ENCODE measurements around the gene TRIP4.
A peak's percentile ranks its signal among the peaks of the same experiment; 100 is the strongest.
"Not testable (repeated sequence)": the region's sequence is repeated elsewhere in the genome, so short reads cannot be mapped to it uniquely, and the experiment has no call there.

Gene TRIP4

GRCh38 chr15:64371383-64371782, 16.3 kb upstream of the TRIP4 start:
- not testable (repeated sequence) for H2BK120ac ChIP-seq (ENCODE audit: low read depth, low read length); H2BK12ac ChIP-seq (ENCODE audit: low read length in 2 of 2); H4K8ac ChIP-seq (ENCODE audit: low read length); H3K23ac ChIP-seq (ENCODE audit: low read length in 2 of 2); H3K4me3 ChIP-seq (ENCODE audit: insufficient read depth in 1 of 2, low read depth in 1 of 2, low read length in 2 of 2); H3K18ac ChIP-seq (ENCODE audit: low read depth in 1 of 2, low read length in 2 of 2); H3K27me3 ChIP-seq (ENCODE audit: control insufficient read depth in 1 of 2, insufficient read depth in 1 of 2, low read length in 2 of 2); H3K79me1 ChIP-seq (replicated peaks; ENCODE audit: low read length, poor library complexity, severe bottlenecking); H3K36me3 ChIP-seq (ENCODE audit: control insufficient read depth in 1 of 2, insufficient read depth in 2 of 2, low read depth in 1 of 2, low read length in 2 of 2); H2AFZ ChIP-seq (ENCODE audit: low read depth, low read length); H2BK5ac ChIP-seq (ENCODE audit: low read depth, low read length, poor library complexity, severe bottlenecking); H4K91ac ChIP-seq (ENCODE audit: low read length); H3K9ac ChIP-seq (ENCODE audit: low read length); H3K9me3 ChIP-seq (ENCODE audit: control insufficient read depth, low read length); DNase-seq; H2BK15ac ChIP-seq (ENCODE audit: low read depth, poor library complexity, severe bottlenecking); H2AK5ac ChIP-seq (ENCODE audit: low read length, severe bottlenecking); H3K14ac ChIP-seq (ENCODE audit: low read length in 2 of 2); H3K27ac ChIP-seq (ENCODE audit: low read length, poor library complexity, severe bottlenecking); H3K4ac ChIP-seq (ENCODE audit: low read depth in 1 of 2, low read length in 2 of 2); H3K4me1 ChIP-seq (ENCODE audit: control insufficient read depth, insufficient read depth, low read depth, low read length); H3K4me2 ChIP-seq (ENCODE audit: low read length, poor library complexity, severe bottlenecking)
- WGBS: 98% methylated on average over 8 of the region's 8 CpGs

GRCh38 chr15:64373360-64373759, 14.3 kb upstream of the TRIP4 start:
- no peak overlapping the region for H2BK120ac ChIP-seq (ENCODE audit: low read depth, low read length)
- H3K9ac ChIP-seq (ENCODE audit: low read length): no peak overlapping the region
- no peak overlapping the region for H2BK15ac ChIP-seq (ENCODE audit: low read depth, poor library complexity, severe bottlenecking)
- H3K27ac ChIP-seq (ENCODE audit: low read length, poor library complexity, severe bottlenecking): no peak overlapping the region
- no peak overlapping the region for H2AK5ac ChIP-seq (ENCODE audit: low read length, severe bottlenecking)
- 98% methylated on average over 7 of the region's 8 CpGs for WGBS
- no peaks in the 10 kb centered on the region for H3K9me3 ChIP-seq (ENCODE audit: control insufficient read depth, low read length)
- H3K23ac ChIP-seq (ENCODE audit: low read length in 2 of 2): no peak overlapping the region
- no peak overlapping the region for H3K4ac ChIP-seq (ENCODE audit: low read depth in 1 of 2, low read length in 2 of 2)
- no peak for DNase-seq
- no peak overlapping the region for H3K4me3 ChIP-seq (ENCODE audit: insufficient read depth in 1 of 2, low read depth in 1 of 2, low read length in 2 of 2)
- peaks cover 7% of the 10 kb centered on the region for H3K79me1 ChIP-seq (replicated peaks; ENCODE audit: low read length, poor library complexity, severe bottlenecking)
- no peaks in the 10 kb centered on the region for H3K27me3 ChIP-seq (ENCODE audit: control insufficient read depth in 1 of 2, insufficient read depth in 1 of 2, low read length in 2 of 2)
- H3K14ac ChIP-seq (ENCODE audit: low read length in 2 of 2): no peak overlapping the region
- H3K36me3 ChIP-seq (ENCODE audit: control insufficient read depth in 1 of 2, insufficient read depth in 2 of 2, low read depth in 1 of 2, low read length in 2 of 2): no peaks in the 10 kb centered on the region
- no peak overlapping the region for H4K8ac ChIP-seq (ENCODE audit: low read length)
- no peak overlapping the region for H4K91ac ChIP-seq (ENCODE audit: low read length)
- no peak overlapping the region for H3K18ac ChIP-seq (ENCODE audit: low read depth in 1 of 2, low read length in 2 of 2)
- no peak overlapping the region for H3K4me2 ChIP-seq (ENCODE audit: low read length, poor library complexity, severe bottlenecking)
- H2BK5ac ChIP-seq (ENCODE audit: low read depth, low read length, poor library complexity, severe bottlenecking): no peak overlapping the region
- no peak overlapping the region for H2BK12ac ChIP-seq (ENCODE audit: low read length in 2 of 2)
- no peak overlapping the region for H2AFZ ChIP-seq (ENCODE audit: low read depth, low read length)
- H3K4me1 ChIP-seq (ENCODE audit: control insufficient read depth, insufficient read depth, low read depth, low read length): peaks cover 1% of the 10 kb centered on the region

GRCh38 chr15:64379216-64379960, 8.2 kb upstream of the TRIP4 start:
- 67% methylated on average over 7 of the region's 9 CpGs for WGBS
- Histone ChIP-seq H2AFZ (ENCODE audit: low read depth, low read length) (no peak overlapping the region), H2AK5ac (ENCODE audit: low read length, severe bottlenecking) (no peak overlapping the region), H3K79me1 (replicated peaks; ENCODE audit: low read length, poor library complexity, severe bottlenecking) (peaks cover 6% of the 10 kb centered on the region), H3K9me3 (ENCODE audit: control insufficient read depth, low read length) (no peaks in the 10 kb centered on the region), H3K36me3 (ENCODE audit: control insufficient read depth in 1 of 2, insufficient read depth in 2 of 2, low read depth in 1 of 2, low read length in 2 of 2) (no peaks in the 10 kb centered on the region), H2BK5ac (ENCODE audit: low read depth, low read length, poor library complexity, severe bottlenecking) (no peak overlapping the region), H3K4me3 (ENCODE audit: insufficient read depth in 1 of 2, low read depth in 1 of 2, low read length in 2 of 2) (no peak overlapping the region), H3K23ac (ENCODE audit: low read length in 2 of 2) (no peak overlapping the region), H3K4me2 (ENCODE audit: low read length, poor library complexity, severe bottlenecking) (no peak overlapping the region), H4K8ac (ENCODE audit: low read length) (peak overlapping the region; percentile 49), H3K9ac (ENCODE audit: low read length) (no peak overlapping the region), H4K91ac (ENCODE audit: low read length) (no peak overlapping the region), H3K4me1 (ENCODE audit: control insufficient read depth, insufficient read depth, low read depth, low read length) (peaks cover 9% of the 10 kb centered on the region), H3K27me3 (ENCODE audit: control insufficient read depth in 1 of 2, insufficient read depth in 1 of 2, low read length in 2 of 2) (no peaks in the 10 kb centered on the region), H3K18ac (ENCODE audit: low read depth in 1 of 2, low read length in 2 of 2) (peak overlapping the region; percentile 35 to 62), H3K14ac (ENCODE audit: low read length in 2 of 2) (no peak overlapping the region), H2BK15ac (ENCODE audit: low read depth, poor library complexity, severe bottlenecking) (peak overlapping the region; percentile 28), H2BK120ac (ENCODE audit: low read depth, low read length) (no peak overlapping the region), H2BK12ac (ENCODE audit: low read length in 2 of 2) (peak overlapping the region in 1 of 2 experiments; percentile 54), H3K4ac (ENCODE audit: low read depth in 1 of 2, low read length in 2 of 2) (peak overlapping the region in 1 of 2 experiments; percentile 56), H3K27ac (ENCODE audit: low read length, poor library complexity, severe bottlenecking) (peak overlapping the region; percentile 51)
- no peak for DNase-seq

- not testable (repeated sequence) for DNase-seq; H3K79me1 ChIP-seq (replicated peaks; ENCODE audit: low read length, poor library complexity, severe bottlenecking); H3K14ac ChIP-seq (ENCODE audit: low read length in 2 of 2); H3K36me3 ChIP-seq (ENCODE audit: control insufficient read depth in 1 of 2, insufficient read depth in 2 of 2, low read depth in 1 of 2, low read length in 2 of 2); H3K27me3 ChIP-seq (ENCODE audit: control insufficient read depth in 1 of 2, insufficient read depth in 1 of 2, low read length in 2 of 2); H2BK12ac ChIP-seq (ENCODE audit: low read length in 2 of 2); H3K27ac ChIP-seq (ENCODE audit: low read length, poor library complexity, severe bottlenecking); H2BK15ac ChIP-seq (ENCODE audit: low read depth, poor library complexity, severe bottlenecking); H3K23ac ChIP-seq (ENCODE audit: low read length in 2 of 2); H2AFZ ChIP-seq (ENCODE audit: low read depth, low read length); H4K8ac ChIP-seq (ENCODE audit: low read length); H3K18ac ChIP-seq (ENCODE audit: low read depth in 1 of 2, low read length in 2 of 2); H2BK120ac ChIP-seq (ENCODE audit: low read depth, low read length); H3K4ac ChIP-seq (ENCODE audit: low read depth in 1 of 2, low read length in 2 of 2); H2BK5ac ChIP-seq (ENCODE audit: low read depth, low read length, poor library complexity, severe bottlenecking); H3K9me3 ChIP-seq (ENCODE audit: control insufficient read depth, low read length); H2AK5ac ChIP-seq (ENCODE audit: low read length, severe bottlenecking); H3K4me1 ChIP-seq (ENCODE audit: control insufficient read depth, insufficient read depth, low read depth, low read length); H4K91ac ChIP-seq (ENCODE audit: low read length)
- 60% methylated on average over 10 of the region's 11 CpGs for WGBS
- Histone ChIP-seq H3K4me3 (ENCODE audit: insufficient read depth in 1 of 2, low read depth in 1 of 2, low read length in 2 of 2) (peak overlapping the region in 1 of 2 experiments; percentile 90), H3K4me2 (ENCODE audit: low read length, poor library complexity, severe bottlenecking) (peak overlapping the region; percentile 96), H3K9ac (ENCODE audit: low read length) (peak overlapping the region; percentile 80)
These were observed 7.3 kb upstream of the TRIP4 start for GRCh38 chr15:64380130-64380870.
